T-helper 2 cell treated with Interferon-gamma antibody and Interleukin-4, amounts not matched to agents 100 ng/mL and 5 ng/mL, for 36 hours (primary cell): ENCODE results near the gene TFF1. TPM values are rescaled to one million over a fixed set of nuclear protein-coding genes. Genes with fewer than 3 reads are reported as not detected.

Source experiments
- intact Hi-C: fragments of 100-400 bp; cut with micrococcal nuclease; formaldehyde crosslinking; loops from one replicate; pipeline ENCODE4 v1.15.1; 2023
- total RNA-seq: library from RNA; stranded (reverse); gene quantifications from 2 replicates; pipeline ENCODE4 v1.2.3, GENCODE V29; 2022

TFF1 gene
- total RNA-seq, 1 donor from 2014 or later, result not detected

- intact Hi-C loops, result no loop called here
Measured at GRCh38 chr21:42384156-42384945, 18.0 kb upstream of the TFF1 start.

GRCh38 chr21:42383331-42383730 lies 17.0 kb upstream of the TFF1 start:
- intact Hi-C loops, result no loop called here

DNA sequence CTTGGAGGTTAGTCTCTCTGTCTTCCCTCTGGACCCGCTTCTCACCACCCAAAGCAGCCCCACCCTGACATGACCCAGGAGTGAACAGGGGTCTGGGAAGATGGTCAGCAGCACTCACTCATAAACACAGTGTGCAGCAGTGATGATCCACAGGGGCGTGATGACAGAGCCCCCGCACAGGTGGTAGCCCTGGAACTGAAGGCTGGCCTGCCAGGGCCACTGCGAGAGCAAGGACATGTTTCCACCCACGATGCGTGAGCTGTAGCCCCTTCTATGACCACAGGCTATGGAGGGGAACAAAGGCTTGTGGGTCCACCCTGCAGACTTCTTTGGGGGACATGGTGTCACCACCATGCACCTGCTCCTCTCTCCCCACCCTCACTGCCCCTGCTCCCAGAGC lies 16.6 kb upstream of the TFF1 start:
- intact Hi-C loops, result no loop called here

DNA sequence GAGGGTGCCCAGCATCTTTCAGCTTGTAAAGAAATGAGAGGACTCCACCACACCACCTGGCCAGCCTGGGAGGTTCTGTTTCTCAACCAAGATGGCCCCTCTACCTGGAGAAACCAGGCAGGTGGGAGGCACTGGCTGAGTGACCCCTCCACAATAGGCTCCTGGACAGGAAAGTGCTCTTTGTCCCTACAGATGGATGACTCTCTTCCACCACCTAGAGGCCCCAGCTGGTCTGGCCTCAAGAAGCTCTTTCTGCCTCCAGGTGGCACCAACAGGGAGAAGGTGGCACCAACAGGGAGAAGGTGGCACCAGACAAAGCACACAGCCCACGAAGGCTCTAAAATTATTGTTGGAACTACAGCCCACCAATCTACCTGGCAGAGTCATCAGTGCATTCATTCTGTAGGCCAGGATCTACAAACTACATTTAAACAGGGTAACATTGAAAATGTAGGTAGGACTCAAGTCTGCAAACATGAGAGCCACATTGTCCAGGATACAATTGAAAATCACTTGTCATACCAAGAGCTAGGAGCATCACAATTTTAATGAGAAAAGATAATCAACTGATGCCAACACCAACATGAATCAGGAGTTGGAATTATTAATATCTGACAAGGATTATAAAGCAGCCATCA lies 15.1 kb upstream of the TFF1 start:
- intact Hi-C loops, result no loop called here

DNA sequence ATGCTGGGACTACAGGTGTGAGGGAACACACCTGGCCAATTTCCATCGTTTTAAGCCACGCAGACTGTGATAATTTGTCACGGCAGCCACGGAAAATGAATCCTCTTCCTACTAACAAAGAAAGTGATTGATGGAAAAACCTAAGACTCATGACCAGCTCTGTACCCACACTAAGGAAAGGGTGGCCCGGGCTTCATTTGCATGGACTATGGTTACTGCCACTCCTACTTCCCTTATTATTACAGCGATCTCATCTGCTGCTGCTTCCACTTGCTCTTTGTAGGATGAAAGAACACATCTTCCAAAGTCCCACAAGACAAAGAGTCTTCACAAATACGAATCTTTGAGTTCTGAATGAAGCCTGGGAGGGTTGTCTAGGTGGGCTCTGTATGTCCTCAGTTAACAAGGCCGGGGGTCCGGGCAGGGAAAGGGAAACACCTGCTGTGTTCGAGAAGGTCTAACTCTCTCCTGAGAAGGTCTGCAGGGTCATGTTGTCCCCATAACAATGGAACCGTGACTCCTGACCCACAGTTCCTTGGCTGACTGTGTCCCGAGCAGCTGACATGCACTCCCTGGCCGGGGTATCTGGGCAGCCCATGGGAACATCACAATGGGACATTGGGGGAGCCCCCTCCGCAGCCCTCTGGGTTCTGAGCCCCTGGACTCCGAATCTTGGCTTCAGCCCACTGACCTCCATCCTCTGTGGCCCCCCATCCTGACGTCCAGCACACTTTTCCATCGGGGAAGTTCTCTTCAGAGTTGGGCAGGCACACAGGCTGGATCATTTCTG lies 13.3 kb upstream of the TFF1 start:
- intact Hi-C loops, result loop anchor here (10.0 kb wide), 1 partner anchor 45 kb away; no protein-coding TSS in a partner anchor

GRCh38 chr21:42378418-42378817 lies 12.1 kb upstream of the TFF1 start:
- intact Hi-C loops, result loop anchor here (10.0 kb wide), 1 partner anchor 46 kb away; no protein-coding TSS in a partner anchor

- intact Hi-C loops, result loop anchor here (10.0 kb wide), 1 partner anchor 47 kb away; no protein-coding TSS in a partner anchor
Measured at GRCh38 chr21:42377951-42378340, 11.6 kb upstream of the TFF1 start.

DNA sequence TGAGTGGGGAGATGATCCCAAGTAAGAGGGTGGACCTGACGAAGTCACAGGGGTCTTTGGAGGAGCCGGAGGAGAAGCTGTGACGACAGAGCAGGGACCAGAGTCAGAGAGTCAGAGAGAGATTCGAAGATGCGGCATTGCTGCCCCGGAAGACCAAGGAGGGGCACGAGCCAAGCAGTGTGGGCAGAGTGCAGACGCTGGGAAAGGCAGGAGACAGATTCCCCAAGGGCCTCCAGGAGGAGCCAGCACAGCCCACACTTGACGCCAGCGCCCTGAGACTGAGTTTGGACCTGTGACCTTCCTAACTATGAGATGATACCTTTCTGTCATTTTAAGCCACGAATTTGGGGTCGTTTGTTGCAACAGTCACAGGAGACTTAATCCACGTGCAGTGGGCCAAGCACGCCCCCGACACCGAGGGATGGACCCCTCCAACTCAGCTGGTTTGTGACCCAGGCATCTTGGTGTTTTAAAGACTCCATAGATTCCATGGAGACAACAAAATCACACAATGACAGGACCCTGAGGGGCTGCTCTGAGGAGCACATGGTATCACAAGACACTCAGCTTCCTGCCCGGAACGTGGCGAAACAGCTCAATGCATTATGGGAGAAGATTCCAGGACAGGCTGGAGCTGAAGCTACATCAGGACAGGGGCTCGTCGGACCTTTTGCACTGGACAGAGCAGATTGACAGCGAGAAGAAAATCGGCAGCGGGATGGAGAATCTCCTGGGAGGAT lies 11.0 kb upstream of the TFF1 start:
- intact Hi-C loops, result loop anchor here (10.0 kb wide), 1 partner anchor 47 kb away; no protein-coding TSS in a partner anchor

GRCh38 chr21:42376338-42376982 lies 10.1 kb upstream of the TFF1 start:
- intact Hi-C loops, result loop anchor here (10.0 kb wide), 1 partner anchor 48 kb away; no protein-coding TSS in a partner anchor

GRCh38 chr21:42375966-42376337 lies 9.6 kb upstream of the TFF1 start:
- intact Hi-C loops, result loop anchor here (10.0 kb wide), 1 partner anchor 49 kb away; no protein-coding TSS in a partner anchor

- intact Hi-C loops, result loop anchor here (10.0 kb wide), 1 partner anchor 49 kb away; no protein-coding TSS in a partner anchor
Measured at GRCh38 chr21:42375506-42375905, 9.2 kb upstream of the TFF1 start.

DNA sequence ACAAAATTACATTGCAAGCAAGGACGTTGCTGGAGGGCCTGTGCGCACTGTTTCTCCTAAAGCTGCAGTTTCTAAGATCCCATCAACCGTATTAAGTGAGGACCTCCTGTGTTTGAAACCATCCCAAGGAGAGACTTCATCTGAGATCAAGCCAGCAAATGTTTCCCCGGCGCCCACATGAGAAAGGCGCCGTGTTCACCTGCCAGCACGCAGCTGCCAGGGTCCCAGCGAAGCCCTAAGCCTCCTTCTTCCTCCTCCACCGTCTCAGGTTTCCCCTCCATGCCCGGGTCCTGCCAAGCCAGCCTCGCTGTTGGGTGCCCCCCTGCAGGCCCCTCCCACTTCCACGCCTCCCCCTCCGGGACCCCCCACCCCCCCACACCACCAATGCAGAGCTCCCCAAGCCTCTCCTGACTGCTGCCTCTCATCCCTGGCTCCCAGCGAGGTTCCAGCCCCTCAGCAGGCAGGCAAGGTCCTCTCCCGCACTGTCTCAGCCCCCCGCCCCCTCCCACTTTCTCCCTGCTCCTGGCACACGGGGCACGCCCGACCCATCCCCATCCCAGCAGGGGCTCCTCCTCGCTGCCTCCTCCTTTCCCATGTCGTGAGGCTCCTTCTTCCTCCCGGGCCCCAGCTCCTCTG lies 8.6 kb upstream of the TFF1 start:
- intact Hi-C loops, result loop anchor here (10.0 kb wide), 1 partner anchor 50 kb away; no protein-coding TSS in a partner anchor

GRCh38 chr21:42374457-42374856 lies 8.1 kb upstream of the TFF1 start:
- intact Hi-C loops, result loop anchor here (10.0 kb wide), 1 partner anchor 50 kb away; no protein-coding TSS in a partner anchor

DNA sequence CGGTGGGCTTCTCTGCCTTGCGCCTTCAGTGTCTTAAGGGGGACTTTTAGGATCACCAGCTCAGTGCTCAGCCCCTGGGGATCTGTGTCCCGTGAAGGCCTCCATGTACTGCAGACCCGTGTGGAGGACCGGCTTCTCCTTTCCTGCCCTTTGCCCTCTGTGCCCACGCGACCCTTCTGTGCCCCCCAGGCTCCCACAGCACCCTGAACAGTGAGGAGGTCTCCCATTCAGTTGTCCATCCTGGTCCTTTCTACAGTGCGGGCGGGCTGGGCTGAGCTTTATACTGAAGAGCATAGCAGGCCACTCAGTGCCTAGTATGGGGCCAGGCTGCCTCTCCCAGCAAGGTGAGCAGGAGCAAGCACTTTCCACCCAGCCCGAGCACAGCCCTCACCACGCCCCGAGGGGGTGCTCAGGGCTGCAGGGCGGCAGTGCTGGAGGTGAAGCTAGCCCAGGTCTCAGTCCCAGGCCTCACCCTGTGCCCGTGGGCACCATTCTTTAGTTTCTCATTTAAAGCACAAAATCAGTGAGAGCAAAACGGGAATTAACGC lies 7.6 kb upstream of the TFF1 start:
- intact Hi-C loops, result loop anchor here (10.0 kb wide), 1 partner anchor 51 kb away; no protein-coding TSS in a partner anchor

DNA sequence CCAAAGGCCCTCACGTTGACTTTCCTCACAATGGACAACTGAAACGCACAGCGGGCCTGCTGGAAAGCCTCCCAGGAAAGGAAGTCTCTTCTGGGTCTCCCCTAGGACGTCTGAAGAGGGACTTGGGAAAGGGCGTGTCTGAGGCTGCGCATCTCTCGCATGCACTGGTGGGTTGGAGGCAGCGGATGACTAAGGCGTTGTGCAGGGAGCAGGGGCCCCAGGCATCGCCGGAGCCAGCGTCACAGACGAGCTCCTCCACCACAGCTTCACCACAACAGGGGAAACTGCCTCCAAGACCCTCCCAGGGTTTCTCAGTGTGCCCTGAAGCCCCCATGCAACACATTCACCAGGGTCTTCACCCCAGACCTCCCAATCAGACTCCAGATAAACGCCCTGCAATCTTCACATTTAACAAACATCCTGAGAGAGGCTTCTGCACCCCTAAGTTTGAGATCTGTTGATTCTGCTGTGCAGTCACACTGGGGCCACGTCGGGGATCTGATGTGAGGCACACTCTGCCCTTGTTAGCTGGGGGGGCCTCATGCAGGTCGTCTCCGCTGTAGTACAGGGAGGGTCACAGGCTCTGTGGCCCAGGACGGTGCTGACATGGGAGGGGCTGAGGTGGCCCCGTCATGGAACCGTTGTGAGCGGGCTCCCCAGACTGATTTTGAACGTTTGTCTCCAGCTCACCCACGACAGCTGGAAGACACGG lies 7.0 kb upstream of the TFF1 start:
- intact Hi-C loops, result loop anchor here (10.0 kb wide), 1 partner anchor 51 kb away; no protein-coding TSS in a partner anchor

DNA sequence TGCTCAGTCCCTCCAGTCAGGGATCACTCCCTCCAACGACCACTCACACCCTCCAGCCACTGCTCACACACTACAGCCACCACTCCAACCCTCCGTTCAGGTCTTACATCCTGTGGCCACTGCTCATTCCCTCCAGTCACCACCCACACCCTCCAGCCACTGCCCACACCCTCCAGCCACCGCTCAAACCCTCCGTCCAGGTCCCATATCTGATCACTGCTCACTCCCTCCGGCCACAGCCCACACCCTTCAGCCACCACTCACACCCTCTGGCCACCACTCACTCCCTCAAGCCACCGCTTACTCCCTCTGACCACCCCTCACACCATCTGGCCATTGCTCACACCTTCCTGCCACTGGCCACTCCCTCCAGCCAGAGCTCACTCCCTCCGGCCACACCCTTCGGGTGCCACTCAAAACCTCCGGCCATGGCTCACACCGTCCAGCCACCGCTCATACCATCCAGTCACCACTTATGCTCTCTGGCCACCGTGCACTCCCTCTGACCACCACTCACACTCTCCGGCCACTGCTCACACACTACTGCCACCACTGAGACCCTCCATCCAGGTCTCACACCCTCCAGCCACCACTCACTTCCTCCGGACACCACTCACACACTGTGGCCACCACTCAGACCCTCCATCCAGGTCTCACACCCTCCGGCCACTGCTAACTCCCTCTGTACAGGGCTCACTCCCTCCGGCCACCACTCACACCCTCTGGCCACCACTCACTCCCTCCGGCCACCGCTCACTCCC lies 4.7 kb upstream of the TFF1 start:
- intact Hi-C loops, result loop anchor here (10.0 kb wide), 1 partner anchor 54 kb away; no protein-coding TSS in a partner anchor

DNA sequence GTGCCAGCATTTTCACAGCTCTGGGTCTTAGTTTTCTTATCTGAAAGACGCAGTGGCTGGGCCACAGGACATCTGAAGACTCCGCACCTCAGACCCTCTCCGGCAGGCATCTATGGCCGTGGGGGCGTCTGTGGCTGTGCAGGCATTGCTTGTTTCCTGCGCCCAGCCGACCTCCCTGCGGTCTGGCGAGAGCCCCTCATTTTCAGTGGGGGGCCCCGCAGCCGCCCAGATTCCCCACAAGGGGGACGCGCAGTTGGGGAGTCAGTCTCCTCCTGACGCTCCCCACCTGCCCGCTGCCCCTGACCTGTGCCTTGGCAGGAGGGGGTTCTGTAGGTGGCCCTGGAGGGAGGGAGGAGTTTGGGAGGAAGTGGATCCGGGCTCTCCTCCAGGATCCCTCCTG lies 3.5 kb upstream of the TFF1 start:
- intact Hi-C loops, result loop anchor here (10.0 kb wide), 1 partner anchor 55 kb away; no protein-coding TSS in a partner anchor
